ENCODE data around the gene COLGALT1. TPM values are rescaled to one million over a fixed set of nuclear protein-coding genes. Genes with fewer than 3 reads are reported as not detected.

The COLGALT1 gene
- total RNA-seq, 1 experiment from 2014 or later, result 86.0 TPM

DNA sequence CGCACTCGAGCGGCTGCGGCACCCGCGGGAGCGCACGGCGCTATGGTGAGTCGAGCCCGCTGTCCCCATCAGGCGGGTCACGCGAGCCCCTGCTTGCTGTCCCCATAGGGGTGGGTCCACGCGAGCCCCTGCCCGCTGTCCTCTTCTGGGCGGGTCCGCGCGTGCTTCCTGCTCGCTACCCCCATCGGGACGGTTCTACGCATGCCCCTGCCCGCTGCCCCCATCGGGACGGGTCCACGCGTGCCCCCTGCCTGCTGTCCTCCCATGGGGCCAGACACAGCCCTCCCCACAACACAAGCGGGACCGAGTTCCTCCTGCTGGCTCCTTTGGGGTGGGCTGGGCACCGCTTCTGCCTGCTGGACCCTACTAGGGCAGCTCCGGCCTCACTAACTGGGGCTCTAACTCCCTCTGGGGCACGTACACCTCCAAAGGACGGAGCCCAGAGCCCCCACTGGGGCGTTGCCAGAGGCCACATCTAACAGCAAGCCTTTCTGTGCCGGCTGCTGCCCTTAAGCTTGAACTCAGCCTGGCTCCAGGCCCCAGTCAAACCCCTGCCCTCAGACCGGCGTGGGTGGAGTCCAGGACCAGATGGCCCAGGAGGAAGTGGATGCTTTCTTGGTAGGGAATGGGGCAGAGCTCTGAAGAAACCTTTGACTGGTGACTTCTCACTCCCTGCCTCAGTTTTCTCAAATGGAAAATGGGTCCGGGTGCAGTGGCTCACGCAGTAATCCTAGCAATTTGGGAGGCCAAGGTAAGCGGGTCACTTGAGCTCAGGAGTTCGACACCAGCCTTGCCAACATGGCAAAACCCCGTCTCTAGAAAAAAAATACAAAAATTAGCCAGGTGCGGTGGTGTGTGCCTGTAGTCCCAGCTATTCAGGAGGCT is 722 bp downstream of the COLGALT1 start:
- Histone ChIP-seq H3K27me3 (ENCODE audit: insufficient read depth, low read length) (no peaks in the 10 kb centered on the region), H2AFZ (ENCODE audit: low read depth, low read length, poor library complexity, severe bottlenecking) (no peak overlapping the region), H3K79me2 (ENCODE audit: insufficient read depth, low read length) (peaks cover 44% of the 10 kb centered on the region), H3K36me3 (ENCODE audit: control insufficient read depth in 1 of 2, insufficient read depth in 2 of 2, low read length in 2 of 2) (peaks cover 16 to 24% of the 10 kb centered on the region in 2 experiments), H3K9me2 (ENCODE audit: insufficient read depth) (no peaks in the 10 kb centered on the region), H3K9ac (ENCODE audit: low read length) (peak overlapping the region; percentile 99), H3K27ac (ENCODE audit: low read depth, low read length) (peak overlapping the region; percentile 96), H3K4me2 (ENCODE audit: low read length) (peak overlapping the region; percentile 89), H4K20me1 (ENCODE audit: insufficient read depth) (no peaks in the 10 kb centered on the region), H3K4me3 (replicated peaks in 1 of 2; ENCODE audit: low read depth in 1 of 2, low read length in 2 of 2) (peak overlapping the region; percentile 77 to 100), H3K4me1 (ENCODE audit: control insufficient read depth in 1 of 2, insufficient read depth in 2 of 2, low read length in 2 of 2) (peaks cover 9 to 22% of the 10 kb centered on the region in 2 experiments; a peak in 3 of 4 replicates), H3K9me3 (ENCODE audit: control insufficient read depth in 1 of 2, insufficient read depth in 1 of 2, low read depth in 1 of 2, low read length in 2 of 2) (no peaks in the 10 kb centered on the region)
- intact Hi-C loops (cut with micrococcal nuclease), result loop anchor here (1.0 kb wide), 1 partner anchor 44 kb away; no protein-coding TSS in a partner anchor
- ChIA-PET POLR2A (interaction anchor here (0.9 kb wide), 1 partner anchor 42 kb away, joined by 3 read pairs; no protein-coding TSS in a partner anchor), RAD21 (ENCODE audit: low non-redundant PET in 1 of 2, low total read pairs in 2 of 2, uncharacterized antibody in 2 of 2, unreplicated experiment in 2 of 2) (interaction anchor here in 1 of 2 experiments (0.8 kb wide), 1 partner anchor 45 kb away, joined by 3 read pairs; no protein-coding TSS in a partner anchor), CTCF (interaction anchor here (1.0 to 1.6 kb wide), 2 partner anchors 17 to 20 kb away, joined by 3 to 5 read pairs; no protein-coding TSS in a partner anchor)
- no peak for DNase-seq (ENCODE audit: low read depth, low spot score)
- TF ChIP-seq ZFX (IDR thresholded peaks at IDR 0.05) (peak; percentile 57; the same call in 1 of the 2 replicates), POLR2A (IDR thresholded peaks at IDR 0.05; ENCODE audit: borderline replicate concordance, extremely low read depth, insufficient read depth, insufficient read length) (peak; percentile 3), EZH2phosphoT487 (IDR thresholded peaks at IDR 0.05; ENCODE audit: borderline replicate concordance) (no peak), EGR1 (IDR thresholded peaks at IDR 0.05; ENCODE audit: low read depth) (peak; percentile 63)
- BruUV-seq (replicated peaks), result no TSS peak
- peak; percentile 41 for ATAC-seq

DNA sequence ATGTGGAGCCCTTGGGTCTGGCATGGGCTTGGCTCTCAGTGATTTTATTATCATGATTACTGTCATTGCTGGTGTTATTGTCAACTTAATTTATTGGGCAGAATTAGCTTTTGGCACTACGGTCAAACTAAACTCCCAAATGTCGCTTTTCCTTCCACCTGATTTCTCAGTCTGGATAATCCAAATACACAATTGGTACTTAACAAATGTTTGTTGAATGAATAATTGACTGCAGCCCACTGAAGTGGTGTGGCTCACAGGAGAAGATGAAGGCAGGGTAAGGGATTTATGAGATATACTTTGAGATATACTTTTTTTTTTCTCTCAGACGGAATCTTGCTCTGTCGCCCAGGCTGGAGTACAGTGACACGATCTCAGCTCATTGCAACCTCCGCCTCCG is 1.5 kb downstream of the COLGALT1 start:
- RAD21 ChIA-PET (ENCODE audit: low non-redundant PET in 1 of 2, low total read pairs in 2 of 2, uncharacterized antibody in 2 of 2, unreplicated experiment in 2 of 2), result no interaction called here
- H4K20me1 ChIP-seq (ENCODE audit: insufficient read depth), result no peaks in the 10 kb centered on the region
- H3K27me3 ChIP-seq (ENCODE audit: insufficient read depth, low read length), result no peaks in the 10 kb centered on the region
- DNase-seq (ENCODE audit: low read depth, low spot score), result no peak
- POLR2A ChIA-PET, result no interaction called here
- TSS peak; percentile 78 for BruUV-seq (replicated peaks)
- TF ChIP-seq RAD21 (IDR thresholded peaks at IDR 0.05; ENCODE audit: low read depth) (no peak), SIN3A (IDR thresholded peaks at IDR 0.05; ENCODE audit: low read depth) (no peak), ELF1 (IDR thresholded peaks at IDR 0.05; ENCODE audit: borderline replicate concordance, low read depth) (no peak)
- no peaks in the 10 kb centered on the region for H3K9me3 ChIP-seq (ENCODE audit: control insufficient read depth in 1 of 2, insufficient read depth in 1 of 2, low read depth in 1 of 2, low read length in 2 of 2)
- ATAC-seq, result no peak
- H3K36me3 ChIP-seq (ENCODE audit: control insufficient read depth in 1 of 2, insufficient read depth in 2 of 2, low read length in 2 of 2), result peaks cover 23 to 24% of the 10 kb centered on the region in 2 experiments
- peak overlapping the region; percentile 96 for H3K27ac ChIP-seq (ENCODE audit: low read depth, low read length)
- intact Hi-C loops (cut with micrococcal nuclease), result no loop called here
- H3K79me2 ChIP-seq (ENCODE audit: insufficient read depth, low read length), result peaks cover 45% of the 10 kb centered on the region
- no peak overlapping the region for H2AFZ ChIP-seq (ENCODE audit: low read depth, low read length, poor library complexity, severe bottlenecking)
- CTCF ChIA-PET, result interaction anchor here (1.6 kb wide), 1 partner anchor 17 kb away, joined by 5 read pairs; no protein-coding TSS in a partner anchor
- no peaks in the 10 kb centered on the region for H3K9me2 ChIP-seq (ENCODE audit: insufficient read depth)
- H3K4me1 ChIP-seq (ENCODE audit: control insufficient read depth in 1 of 2, insufficient read depth in 2 of 2, low read length in 2 of 2), result peaks cover 9 to 22% of the 10 kb centered on the region in 2 experiments; a peak in 3 of 4 replicates
- peak overlapping the region; percentile 77 to 100 for H3K4me3 ChIP-seq (replicated peaks in 1 of 2; ENCODE audit: low read depth in 1 of 2, low read length in 2 of 2)
- H3K9ac ChIP-seq (ENCODE audit: low read length), result peak overlapping the region; percentile 99
- H3K4me2 ChIP-seq (ENCODE audit: low read length), result peak overlapping the region; percentile 89

Data from HCT116 (cell line).